ENCODE data around the gene FOXC1.
A peak's percentile ranks its signal among the peaks of the same experiment; 100 is the strongest.

Gene FOXC1

DNA sequence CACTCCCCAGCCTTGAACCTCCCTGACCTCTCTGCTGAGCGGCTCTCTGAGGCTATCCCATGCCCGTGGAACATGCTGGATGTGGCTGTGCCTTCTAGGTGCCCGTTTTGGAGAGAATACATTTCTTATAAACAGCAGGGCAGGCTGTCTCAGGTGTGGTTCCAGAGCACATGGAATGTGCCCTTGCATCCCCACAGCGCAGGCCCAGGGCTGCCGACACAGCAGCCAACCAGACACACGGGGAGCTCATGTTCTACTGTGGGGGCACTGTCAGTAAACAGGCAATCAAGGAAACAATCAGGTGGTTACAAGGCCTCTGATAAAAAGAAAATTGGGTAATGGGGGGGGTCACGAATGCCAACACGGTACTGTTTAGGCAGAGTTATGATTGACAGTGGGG is 30.8 kb downstream of the FOXC1 start:
- DNase-seq (ENCODE audit: low spot score) (no peak), FAIRE-seq (no peak)

DNA sequence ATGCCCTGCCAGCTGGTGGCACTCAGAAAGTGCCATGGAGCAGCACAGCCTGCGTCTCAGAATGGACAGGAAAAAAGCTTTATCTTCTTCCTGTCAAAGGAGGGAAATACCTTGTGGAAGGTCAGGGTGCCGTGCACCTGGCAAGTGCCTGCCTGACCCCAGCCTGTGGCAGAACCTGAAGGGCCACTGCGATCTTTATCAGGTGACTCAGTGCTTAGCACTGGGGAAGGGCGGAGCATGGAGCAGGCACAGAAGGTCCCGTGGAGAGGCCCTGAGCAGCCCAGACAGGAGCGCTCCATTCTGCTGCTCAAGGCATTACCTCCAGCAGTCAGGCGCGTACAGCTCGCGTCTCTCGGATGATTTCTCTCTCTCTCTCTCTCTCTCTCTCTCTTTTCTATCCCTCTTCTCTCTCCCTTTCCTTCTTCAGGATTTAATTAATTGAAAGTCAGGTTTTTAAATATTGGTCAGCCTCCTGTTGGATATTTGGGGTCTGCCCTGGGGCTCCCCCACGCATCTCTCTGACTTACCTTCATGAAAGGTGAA is 31.7 kb downstream of the FOXC1 start:
- no peak for FAIRE-seq

DNA sequence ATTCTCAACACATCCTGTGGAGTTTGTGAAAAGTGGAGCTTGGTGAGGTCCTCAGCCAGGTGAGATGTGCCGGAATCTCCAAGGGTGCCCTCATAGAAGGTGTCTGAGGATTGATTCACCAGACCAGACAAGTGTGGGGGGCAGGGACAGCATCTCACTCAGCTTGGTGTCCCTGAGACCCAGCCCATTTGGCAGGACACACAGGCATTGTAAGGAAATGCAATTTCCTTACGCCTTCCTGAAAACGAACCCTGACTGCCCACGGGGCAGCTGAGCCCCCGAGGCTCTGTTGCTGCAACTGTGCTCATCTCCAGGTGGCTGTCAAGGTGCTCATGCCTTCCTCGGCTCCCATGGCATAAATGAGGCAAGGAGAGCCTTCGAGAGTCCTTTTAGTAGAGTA is 33.4 kb downstream of the FOXC1 start:
- FAIRE-seq, result no peak
- no peak for DNase-seq (ENCODE audit: low spot score)

More for the DNA sequence above, 31.7 kb downstream of the FOXC1 start:
- peak; percentile 14 for DNase-seq (ENCODE audit: low spot score)

DNA sequence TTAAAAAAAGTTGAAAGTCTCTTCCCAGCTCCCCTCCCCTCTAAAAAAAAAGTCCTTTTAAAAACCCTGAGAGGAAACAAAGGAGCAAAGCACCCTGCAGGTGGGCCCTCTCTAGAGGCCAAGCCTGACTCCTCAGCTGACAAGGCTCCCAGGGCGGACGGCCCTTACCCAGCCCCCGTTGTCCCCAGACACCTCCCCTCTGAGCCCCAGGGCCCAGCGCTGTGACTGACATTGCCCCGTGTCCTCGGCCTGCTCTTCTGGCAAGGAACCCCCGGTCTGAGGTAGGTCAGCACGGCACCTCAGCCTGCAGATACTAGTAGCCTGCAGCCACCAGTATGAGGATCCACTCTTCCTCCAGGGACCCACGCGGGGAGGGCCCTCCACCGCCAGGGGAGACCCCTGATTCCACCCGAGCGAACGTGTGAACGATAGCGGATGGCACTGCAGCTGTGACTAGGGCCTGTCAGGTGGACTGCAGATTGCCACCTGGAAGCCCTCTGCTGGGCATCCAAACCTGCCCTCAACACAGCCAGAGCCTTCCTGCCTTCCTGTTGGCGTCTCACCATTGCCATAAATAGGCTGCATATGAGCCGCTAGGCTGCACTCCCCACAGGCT is 34.2 kb downstream of the FOXC1 start:
- DNase-seq (ENCODE audit: low spot score), result no peak
- FAIRE-seq, result no peak

DNA sequence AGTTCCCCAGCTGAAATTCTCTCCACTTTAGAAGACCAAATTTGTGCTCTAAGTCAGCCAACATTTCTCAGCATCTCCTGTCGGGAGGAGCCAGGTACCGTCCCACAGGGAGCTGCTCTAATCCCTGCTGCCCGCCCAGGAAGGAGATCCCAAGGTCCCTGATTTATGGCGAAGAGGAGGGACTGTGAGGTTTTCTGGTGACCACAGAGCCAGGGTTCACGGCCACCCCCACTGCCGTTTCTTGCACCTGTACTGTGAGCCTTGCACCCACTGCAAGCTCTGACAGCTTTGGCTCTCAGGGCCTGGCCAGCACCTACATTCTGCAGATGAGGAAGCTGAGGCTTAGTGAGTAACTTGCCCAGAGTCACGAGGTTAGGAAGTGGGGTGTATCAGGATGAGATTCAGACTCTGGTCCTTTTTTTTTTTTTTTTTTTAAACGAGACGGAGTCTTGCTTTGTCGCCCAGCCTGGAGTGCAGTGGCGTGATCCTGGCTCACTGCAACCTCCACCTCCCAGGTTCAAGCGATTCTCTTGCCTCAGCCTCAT is 34.9 kb downstream of the FOXC1 start:
- FAIRE-seq, result no peak
- no peak for DNase-seq (ENCODE audit: low spot score)

DNA sequence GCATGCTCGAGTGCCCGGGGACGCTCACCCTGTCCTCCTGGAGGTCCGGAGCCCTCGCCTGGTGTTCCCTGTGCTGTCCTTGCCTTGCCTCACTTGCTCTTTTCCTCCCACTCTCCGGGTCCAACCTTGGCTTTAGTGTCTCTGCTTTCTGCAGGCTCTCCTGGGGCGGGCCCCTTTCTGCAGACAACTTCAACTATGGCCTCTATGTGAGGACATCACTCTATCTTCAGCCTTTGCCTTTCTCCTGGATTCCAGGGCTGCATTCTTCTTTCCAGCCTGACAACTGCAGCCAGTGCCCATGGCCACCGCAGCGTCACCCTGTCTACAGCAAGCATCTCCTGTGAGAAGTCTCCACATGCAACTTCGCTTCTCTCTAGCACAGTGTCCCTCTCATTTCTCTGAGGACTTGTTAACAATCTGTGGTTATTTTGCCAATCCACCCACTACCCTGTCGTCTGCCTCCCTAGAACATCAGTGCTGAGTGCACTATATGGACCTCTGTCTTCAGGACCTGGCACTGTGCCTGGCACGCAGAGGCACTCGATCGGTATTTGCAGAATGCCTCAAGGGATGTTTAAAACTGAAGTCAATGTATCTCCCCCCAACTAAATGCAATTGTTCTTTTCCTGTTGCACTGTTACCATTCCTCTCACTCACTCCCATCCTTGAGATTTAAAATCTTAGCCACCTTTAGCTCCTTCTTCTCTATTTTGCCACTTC is 35.9 kb downstream of the FOXC1 start:
- DNase-seq (ENCODE audit: low spot score) (no peak), FAIRE-seq (no peak)

DNA sequence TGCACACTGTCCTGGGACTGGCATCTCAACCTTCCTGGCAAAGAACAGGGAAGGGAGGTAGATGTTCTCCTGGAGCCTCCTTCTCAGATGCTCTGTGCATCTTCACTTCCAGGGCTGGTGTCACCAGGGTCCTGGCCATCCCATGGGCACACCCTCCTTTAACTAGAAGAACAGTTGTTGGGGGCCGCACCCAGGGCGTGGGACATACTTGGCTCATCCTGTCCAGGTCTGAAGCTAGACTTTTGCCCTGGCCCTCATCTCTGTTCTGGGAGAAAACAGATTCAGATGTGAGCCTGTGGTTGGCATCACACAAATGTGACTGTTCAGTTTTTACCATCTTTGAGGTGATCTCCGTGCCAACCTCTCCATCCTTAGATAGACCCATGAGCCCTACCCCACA is 41.6 kb downstream of the FOXC1 start:
- FAIRE-seq (no peak), DNase-seq (ENCODE audit: low spot score) (no peak)

DNA sequence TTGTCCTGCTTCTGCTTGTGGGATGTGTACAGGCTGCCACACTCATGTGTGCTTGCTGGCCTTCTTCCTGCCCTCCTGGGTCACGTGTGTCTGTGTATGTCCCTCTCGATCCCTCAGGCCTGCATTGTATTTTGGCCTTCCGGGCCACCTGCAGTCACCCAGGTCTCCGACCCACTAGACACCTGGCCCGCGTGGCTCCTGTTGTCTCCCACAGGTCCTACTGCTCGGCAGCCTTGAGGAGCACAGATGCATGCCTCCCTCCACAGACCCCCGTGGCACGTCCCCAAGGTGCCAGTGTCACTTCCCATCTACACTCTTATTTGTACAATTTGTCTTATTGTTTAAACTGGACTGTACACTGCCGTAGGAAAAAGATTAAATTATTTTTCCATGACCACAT is 43.1 kb downstream of the FOXC1 start:
- FAIRE-seq (no peak), DNase-seq (ENCODE audit: low spot score) (no peak)

DNA sequence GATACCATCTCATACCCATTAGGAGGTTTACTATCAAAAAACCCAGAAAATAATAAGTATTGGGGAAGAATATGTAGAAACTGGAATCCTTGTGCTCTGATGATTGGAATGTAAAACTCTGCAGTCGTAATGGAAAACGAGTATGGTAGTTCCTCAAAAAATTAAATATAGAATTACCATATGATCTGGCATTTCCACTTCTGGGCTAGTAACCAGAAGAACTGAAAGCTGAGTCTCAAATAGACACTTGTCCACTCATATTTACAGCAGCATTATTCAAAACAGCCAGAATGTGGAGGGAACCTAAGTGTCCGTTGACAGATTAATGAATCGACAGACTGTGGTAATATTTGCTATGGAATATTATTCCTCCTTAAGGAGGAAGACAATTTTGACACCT is 44.3 kb downstream of the FOXC1 start:
- FAIRE-seq (no peak), DNase-seq (ENCODE audit: low spot score) (no peak)

DNA sequence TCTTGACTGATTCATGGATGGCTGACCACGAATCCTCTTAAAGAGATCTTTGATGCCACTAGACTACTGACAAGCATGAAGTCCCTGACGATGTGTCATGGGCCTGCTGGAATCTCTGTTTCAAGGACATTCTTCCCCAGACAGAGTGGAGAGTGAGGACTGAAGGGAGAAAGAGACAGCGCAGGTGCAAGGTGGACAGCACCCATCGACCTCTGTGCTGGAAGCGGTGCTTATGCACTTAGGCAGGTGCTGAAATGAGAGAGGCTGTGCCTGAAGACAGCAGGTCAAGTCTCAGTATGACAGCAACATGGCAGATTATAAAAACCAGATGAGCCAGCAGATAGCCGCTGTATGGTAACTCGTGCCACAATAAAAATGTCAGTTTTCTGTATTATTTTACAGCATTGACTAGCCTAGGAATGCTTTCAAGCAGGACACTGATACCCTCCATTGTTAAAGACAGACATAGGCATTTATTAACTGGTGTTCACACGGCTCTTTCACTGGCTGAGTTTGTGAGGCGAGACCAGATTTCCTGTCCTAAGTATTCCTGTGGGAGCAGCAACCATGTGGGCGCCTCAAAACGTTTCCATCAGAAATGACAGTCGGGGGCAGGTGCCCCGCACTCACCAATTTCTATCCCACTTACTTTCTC is 47.5 kb downstream of the FOXC1 start:
- FAIRE-seq (no peak), DNase-seq (ENCODE audit: low spot score) (no peak)

DNA sequence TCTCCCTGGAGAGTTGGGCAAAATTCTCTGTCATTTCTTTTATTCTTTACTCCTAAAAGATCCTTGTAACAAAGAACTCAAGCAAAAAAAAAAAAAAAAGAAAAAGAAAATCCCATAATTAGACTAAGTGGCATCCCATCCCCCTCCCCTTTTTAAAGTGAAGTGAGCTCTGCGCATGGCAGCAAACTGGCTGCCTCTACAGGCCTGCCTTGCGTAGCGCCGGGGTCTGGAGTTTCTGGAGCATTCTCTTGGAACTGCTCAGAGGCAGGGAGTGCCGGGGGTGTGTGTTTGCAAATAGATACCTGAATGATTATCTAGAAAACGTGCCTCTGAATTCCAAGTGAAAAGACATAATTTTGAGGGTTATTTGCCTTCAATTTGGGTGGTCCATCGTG is 48.1 kb downstream of the FOXC1 start:
- no peak for FAIRE-seq

DNA sequence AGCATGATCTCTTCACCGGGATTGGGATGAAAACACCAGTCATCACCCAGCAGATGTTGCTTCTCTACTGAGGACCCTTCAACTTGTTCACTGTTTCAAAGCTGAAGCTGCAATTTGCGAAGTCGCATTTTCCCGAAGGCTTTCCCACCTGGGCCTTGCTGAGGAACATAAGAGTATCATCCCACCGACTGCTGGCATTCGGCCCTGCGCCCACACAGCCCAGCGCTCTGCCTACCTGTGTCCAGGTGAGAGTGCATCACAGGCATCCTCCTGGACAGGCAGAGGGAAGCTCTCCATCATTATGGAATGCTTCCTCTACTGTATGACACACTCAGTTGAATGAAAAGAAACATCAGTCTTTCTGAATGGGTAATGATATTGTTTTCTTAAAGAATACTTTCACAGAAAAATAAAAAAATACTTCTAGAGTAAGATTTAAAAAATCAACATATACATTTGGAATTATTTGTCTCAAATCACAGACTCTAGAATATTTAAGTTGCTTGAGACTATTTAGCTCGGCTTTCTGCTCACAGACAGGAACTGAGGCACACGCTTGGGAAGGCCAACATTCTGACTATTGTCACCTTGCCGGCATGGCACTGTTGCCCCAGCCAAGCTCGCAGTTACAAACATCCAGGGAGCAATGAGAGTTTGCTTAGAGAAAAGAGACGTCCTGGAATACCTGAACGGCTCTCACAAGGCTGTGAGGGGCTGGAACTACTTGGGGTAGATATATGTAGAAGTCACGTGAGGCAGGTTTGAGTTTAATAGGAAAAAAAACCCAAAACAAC is 48.7 kb downstream of the FOXC1 start:
- DNase-seq (ENCODE audit: low spot score) (no peak), FAIRE-seq (no peak)

More for the DNA sequence above, 48.1 kb downstream of the FOXC1 start:
- no peak for DNase-seq (ENCODE audit: low spot score)

DNA sequence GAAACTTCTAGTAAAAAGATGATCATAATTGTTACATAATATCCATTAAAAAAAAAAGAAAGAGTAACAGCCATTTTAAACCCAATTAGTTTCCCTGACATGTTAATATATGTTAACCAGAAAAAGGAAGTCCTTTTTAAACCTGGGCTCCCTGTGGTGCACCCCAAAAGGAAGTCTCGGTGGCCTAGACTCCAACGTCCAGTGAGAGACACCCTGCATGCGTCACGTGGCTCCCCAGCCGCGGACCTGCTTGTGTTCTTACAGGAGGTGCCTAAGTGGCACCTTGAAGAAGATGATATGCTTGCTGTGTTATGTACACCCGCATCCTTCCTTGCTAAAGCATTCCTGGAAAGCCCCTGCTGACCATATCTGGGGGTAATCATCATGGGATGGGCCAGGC is 50.1 kb downstream of the FOXC1 start:
- FAIRE-seq, result no peak

DNA sequence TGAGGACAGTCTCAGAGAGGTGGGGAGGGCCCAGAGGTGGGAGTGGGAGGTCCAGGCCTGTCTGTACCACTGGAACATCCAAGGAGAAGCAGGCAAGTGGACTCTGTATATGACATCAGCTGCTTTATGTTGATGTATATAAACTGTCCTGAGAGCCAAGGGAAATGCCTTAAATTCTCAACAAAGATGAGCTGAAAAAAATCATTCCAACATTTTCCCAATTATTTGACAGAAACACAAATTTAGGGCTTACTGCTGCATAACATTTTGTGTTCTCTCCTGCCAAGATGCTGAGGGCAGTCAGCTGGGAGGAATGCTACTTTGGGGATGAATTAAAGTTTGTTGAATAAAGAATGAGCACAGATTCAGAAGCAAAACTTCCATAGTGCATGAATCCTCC is 52.8 kb downstream of the FOXC1 start:
- FAIRE-seq, result no peak

More for the DNA sequence above, 50.1 kb downstream of the FOXC1 start:
- DNase-seq (ENCODE audit: low spot score), result no peak

More for the DNA sequence above, 52.8 kb downstream of the FOXC1 start:
- DNase-seq (ENCODE audit: low spot score), result no peak

Measured in RCC 7860 (cell line).